H9 (cell line): ENCODE data around the gene NOVA2. TPM values are rescaled to one million over a fixed set of nuclear protein-coding genes. Genes with fewer than 3 reads are reported as not detected.

Experiments
- DNase-seq: peaks from one replicate; pipeline ENCODE4 v3.0.0-alpha.2; 2017
- H2AFZ ChIP-seq: one replicate; pipeline ENCODE4 v1.6.1; 2013; ENCODE audit warnings: mild to moderate bottlenecking, low read length, control low read depth, moderate library complexity
- H2AK5ac ChIP-seq: 2 replicates; pipeline ENCODE4 v1.6.1; 2013; ENCODE audit warnings: low read length, control low read depth, mixed read lengths; ENCODE audit not compliant: insufficient read length
- H2BK120ac ChIP-seq: one replicate; pipeline ENCODE4 v1.6.1; 2013; ENCODE audit warnings: low read depth, mild to moderate bottlenecking, low read length, control low read depth, inconsistent platforms; ENCODE audit not compliant: poor library complexity, severe bottlenecking
- H2BK12ac ChIP-seq: 2 replicates; pipeline ENCODE4 v1.6.1; 2013; ENCODE audit warnings: low read length, control low read depth, mixed read lengths, low read depth; ENCODE audit not compliant: insufficient read length
- H2BK15ac ChIP-seq: 2 replicates; pipeline ENCODE4 v1.6.1; 2013; ENCODE audit warnings: low read depth, low read length, control low read depth
- H2BK20ac ChIP-seq: one replicate; pipeline ENCODE4 v1.6.1; 2013; ENCODE audit warnings: low read depth, mild to moderate bottlenecking, low read length, control low read depth, inconsistent platforms; ENCODE audit not compliant: poor library complexity, severe bottlenecking
- H2BK5ac ChIP-seq: 2 replicates; pipeline ENCODE4 v1.6.1; 2013; ENCODE audit warnings: low read length, control low read depth, mixed read lengths; ENCODE audit not compliant: insufficient read length
- H3K14ac ChIP-seq: 2 replicates; pipeline ENCODE4 v1.6.1; 2013; ENCODE audit warnings: low read length, control low read depth; ENCODE audit not compliant: insufficient read depth
- H3K18ac ChIP-seq: 2 replicates; pipeline ENCODE4 v1.6.1; 2013; ENCODE audit warnings: low read depth, mild to moderate bottlenecking, mixed read lengths, low read length, control low read depth; ENCODE audit not compliant: insufficient read length
- H3K23ac ChIP-seq: 2 replicates; pipeline ENCODE4 v1.6.1; 2013; ENCODE audit warnings: low read length, control low read depth, mixed read lengths, low read depth; ENCODE audit not compliant: insufficient read length
- H3K23me2 ChIP-seq: 2 replicates; pipeline ENCODE4 v1.6.1; 2013; ENCODE audit warnings: low read depth, mild to moderate bottlenecking, mixed read lengths, low read length, control low read depth; ENCODE audit not compliant: insufficient read length, poor library complexity, severe bottlenecking
- H3K27ac ChIP-seq: 2 replicates; pipeline ENCODE4 v1.5.1; 2013; ENCODE audit warnings: low read length, control low read depth, mixed read lengths, low read depth; ENCODE audit not compliant: insufficient read length
- H3K27me3 ChIP-seq: 2 replicates; pipeline ENCODE4 v1.6.1; 2013; ENCODE audit warnings: low read length, control low read depth, inconsistent platforms; ENCODE audit not compliant: insufficient read depth
- H3K4ac ChIP-seq: 2 replicates; pipeline ENCODE4 v1.6.1; 2013; ENCODE audit warnings: low read depth, mild to moderate bottlenecking, control low read depth, inconsistent platforms, low read length, moderate library complexity
- H3K4me1 ChIP-seq: 2 replicates; pipeline ENCODE4 v1.6.1; 2013; ENCODE audit warnings: low read length, control low read depth, inconsistent platforms; ENCODE audit not compliant: insufficient read depth
- H3K4me2 ChIP-seq: 2 replicates; pipeline ENCODE4 v1.6.1; 2013; ENCODE audit warnings: low read length, control low read depth, mixed read lengths; ENCODE audit not compliant: insufficient read length, insufficient read depth
- H3K56ac ChIP-seq: 2 replicates; pipeline ENCODE4 v1.6.1; 2013; ENCODE audit warnings: low read depth, mild to moderate bottlenecking, mixed read lengths, low read length, control low read depth; ENCODE audit not compliant: insufficient read length
- H3K79me1 ChIP-seq: 2 replicates; pipeline ENCODE4 v1.6.1; 2013; ENCODE audit warnings: low read depth, mild to moderate bottlenecking, moderate library complexity, low read length, control low read depth, inconsistent platforms; ENCODE audit not compliant: insufficient read depth, poor library complexity, severe bottlenecking
- H3K79me2 ChIP-seq: 2 replicates; pipeline ENCODE4 v1.6.1; 2013; ENCODE audit warnings: low read length, control low read depth, inconsistent platforms; ENCODE audit not compliant: insufficient read depth
- H3K9ac ChIP-seq: 2 replicates; pipeline ENCODE4 v1.6.1; 2013; ENCODE audit warnings: low read length, control low read depth, mixed read lengths; ENCODE audit not compliant: insufficient read length; ENCODE audit errors: extremely low read depth
- H3K9me3 ChIP-seq: one replicate; pipeline ENCODE4 v1.6.1; 2013; ENCODE audit warnings: low read depth, low read length, inconsistent platforms; ENCODE audit not compliant: control insufficient read depth
- H3T11ph ChIP-seq: one replicate; pipeline ENCODE4 v1.6.1; 2013; ENCODE audit warnings: mild to moderate bottlenecking, low read length, control low read depth, inconsistent platforms
- H4K20me1 ChIP-seq: one replicate; pipeline ENCODE4 v1.6.1; 2013; ENCODE audit not compliant: control insufficient read depth, insufficient read length, insufficient read depth
- H4K5ac ChIP-seq: 2 replicates; pipeline ENCODE4 v1.6.1; 2013; ENCODE audit warnings: low read depth, mild to moderate bottlenecking, mixed read lengths, low read length, control low read depth; ENCODE audit not compliant: insufficient read length
- H4K8ac ChIP-seq: replicated peaks from 2 replicates; pipeline ENCODE4 v1.6.1; 2013; ENCODE audit warnings: low read length, control low read depth, mixed read lengths, low read depth; ENCODE audit not compliant: insufficient read length
- H4K91ac ChIP-seq: 2 replicates; pipeline ENCODE4 v1.6.1; 2013; ENCODE audit warnings: low read depth, mild to moderate bottlenecking, moderate library complexity, mixed read lengths, low read length, control low read depth; ENCODE audit not compliant: insufficient read length
- H3K27ac Mint-ChIP-seq, 3 experiments: 2 replicates in 2 of 3; 3 replicates in 1 of 3; pipeline ENCODE4 v1.8.0; 2020 to 2021; ENCODE audit warnings: mixed read lengths in 3 of 3, mild to moderate bottlenecking in 1 of 3, moderate library complexity in 1 of 3
- H3K27me3 Mint-ChIP-seq: 2 replicates; pipeline ENCODE4 v1.8.0; 2021; ENCODE audit warnings: low read depth, mild to moderate bottlenecking, moderate library complexity, mixed read lengths
- H3K36me3 Mint-ChIP-seq, 3 experiments: 2 replicates in 2 of 3; 3 replicates in 1 of 3; pipeline ENCODE4 v1.8.0; 2020 to 2021; ENCODE audit warnings: low read depth in 3 of 3, mixed read lengths in 3 of 3; ENCODE audit not compliant: insufficient read depth in 1 of 3
- H3K4me1 Mint-ChIP-seq, 2 experiments: 2 replicates each; pipeline ENCODE4 v1.8.0; 2020; ENCODE audit warnings: mixed read lengths in 2 of 2
- H3K4me3 Mint-ChIP-seq, 2 experiments: 2 replicates in 1 of 2; 3 replicates in 1 of 2; pipeline ENCODE4 v1.8.0; 2020 to 2021; ENCODE audit warnings: mild to moderate bottlenecking in 2 of 2, mixed read lengths in 2 of 2, moderate library complexity in 1 of 2
- H3K9me3 Mint-ChIP-seq, 2 experiments: 2 replicates in 1 of 2; 3 replicates in 1 of 2; pipeline ENCODE4 v1.8.0; 2020; ENCODE audit warnings: mild to moderate bottlenecking in 2 of 2, mixed read lengths in 2 of 2, moderate library complexity in 1 of 2
- CTCF ChIP-seq: fragments of 200-600 bp; sonication (generic); conservative IDR thresholded peaks from 3 replicates; pipeline ENCODE4 v1.8.0; 2021; ENCODE audit warnings: antibody characterized with exemption, mild to moderate bottlenecking
- WGBS: extraction: QIAGEN DNeasy Blood & Tissue Kit; methylation state at CpG from one replicate; pipeline ENCODE4 v1.1.7; 2013; ENCODE audit warnings: missing lambda C conversion rate, low lambda C conversion rate, mixed read lengths; ENCODE audit not compliant: insufficient read length; ENCODE audit errors: extremely low coverage; 5-methylcytosine and 5-hydroxymethylcytosine counted together
- total RNA-seq: library from RNA; stranded (reverse); gene quantifications from 2 replicates; pipeline ENCODE4 v1.2.1, GENCODE V29; 2021

The NOVA2 gene
- total RNA-seq, 1 experiment from 2014 or later: 8.8 TPM

GRCh38 chr19:46021531-46022041 lies 47.9 kb upstream of the NOVA2 start:
- WGBS: no CpG with 5 or more reads among the region's 11 CpGs
- Mint-ChIP-seq H3K27me3 (peaks cover under 1% of the 10 kb centered on the region), H3K27ac (peak overlapping the region in 1 of 3 experiments; percentile 85; a peak in 1 of 7 replicates), H3K4me3 (no peak overlapping the region), H3K36me3 (peaks cover 4 to 15% (median 13%) of the 10 kb centered on the region in 3 experiments; a peak in 5 of 7 replicates), H3K9me3 (peaks cover 3 to 4% of the 10 kb centered on the region in 2 experiments; a peak in 2 of 5 replicates), H3K4me1 (peaks cover 12 to 22% of the 10 kb centered on the region in 2 experiments)
- Histone ChIP-seq H3K79me1 (no peaks in the 10 kb centered on the region), H2AK5ac (no peak overlapping the region), H3K23ac (no peak overlapping the region), H3K14ac (no peak overlapping the region), H4K5ac (no peak overlapping the region), H4K8ac (no peak overlapping the region), H3K23me2 (peaks cover under 1% of the 10 kb centered on the region), H3K56ac (no peak overlapping the region), H3K9ac (no peak overlapping the region), H2BK15ac (no peak overlapping the region), H2BK12ac (no peak overlapping the region), H3K79me2 (no peaks in the 10 kb centered on the region), H3K4ac (no peak overlapping the region), H3K18ac (peak overlapping the region; percentile 21), H3K27me3 (no peaks in the 10 kb centered on the region), H3K4me1 (no peaks in the 10 kb centered on the region), H2AFZ (no peak overlapping the region), H2BK20ac (no peak overlapping the region), H4K91ac (no peak overlapping the region), H3K4me2 (no peak overlapping the region), H2BK120ac (no peak overlapping the region), H3K27ac (no peak overlapping the region), H3K9me3 (no peaks in the 10 kb centered on the region), H2BK5ac (no peak overlapping the region), H4K20me1 (no peaks in the 10 kb centered on the region), H3T11ph (no peak overlapping the region)
- DNase-seq: peak; percentile 69
- TF ChIP-seq CTCF: peak; percentile 34; the same call in 1 of the 3 replicates
